H7 (cell line): ENCODE measurements around the gene OR2S2. TPM values are rescaled to one million over a fixed set of nuclear protein-coding genes. Genes with fewer than 3 reads are reported as not detected.

Experiments used
- DNase-seq: peaks from one replicate; pipeline ENCODE4 v3.0.0; 2012
- H3K27me3 ChIP-seq: 2 replicates; pipeline ENCODE4 v1.6.0; 2011; ENCODE audit warnings: mild to moderate bottlenecking, low read length; ENCODE audit not compliant: control insufficient read depth, insufficient read depth
- H3K36me3 ChIP-seq: replicated peaks from 2 replicates; pipeline ENCODE4 v1.5.1; 2011; ENCODE audit warnings: low read length; ENCODE audit not compliant: control insufficient read depth, insufficient read depth
- H3K4me3 ChIP-seq: 2 replicates; pipeline ENCODE4 v1.5.1; 2011; ENCODE audit warnings: low read depth, mild to moderate bottlenecking, control low read depth, low read length, moderate library complexity; ENCODE audit not compliant: insufficient read depth
- total RNA-seq: library from RNA; depleted of rRNA; stranded (reverse); fragments of >200 nt; shearing (Covaris generic); gene quantifications from 2 replicates; pipeline ENCODE4 v1.2.3, GENCODE V29; 2014

Gene OR2S2
- total RNA-seq, 1 experiment from 2014 or later, result not detected

DNA sequence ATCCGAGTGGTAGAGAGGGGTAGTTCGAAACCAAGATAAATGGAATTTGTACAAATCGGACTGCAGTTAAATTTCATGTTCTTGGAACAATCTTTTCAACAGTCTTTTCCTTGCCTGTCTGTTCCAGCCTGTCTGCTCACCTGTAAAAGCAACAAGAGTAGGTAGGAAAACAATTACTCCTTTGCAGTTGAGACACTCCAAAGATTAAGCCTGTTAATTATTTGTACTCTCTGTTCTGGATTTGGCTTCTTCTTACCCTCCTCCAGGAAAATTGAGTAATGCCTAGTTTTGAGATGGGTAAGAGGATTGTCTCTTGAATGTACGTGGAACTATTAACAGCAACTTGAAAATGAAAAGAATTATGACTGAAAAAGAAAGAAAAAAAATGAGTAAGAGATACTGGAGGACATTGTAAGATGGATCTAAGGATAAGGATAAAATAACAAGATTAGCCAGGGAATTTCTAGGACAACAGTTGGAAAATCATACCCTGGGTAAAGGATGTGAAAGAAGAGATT, 24.3 kb downstream of the OR2S2 start:
- Histone ChIP-seq H3K4me3 (no peak overlapping the region), H3K27me3 (no peaks in the 10 kb centered on the region)
- no peak for DNase-seq

GRCh38 chr9:35932735-35933134, 25.2 kb downstream of the OR2S2 start:
- DNase-seq, result no peak

More for the DNA sequence above, 24.3 kb downstream of the OR2S2 start:
- no peaks in the 10 kb centered on the region for H3K36me3 ChIP-seq

GRCh38 chr9:35930989-35931388, 27.0 kb downstream of the OR2S2 start:
- no peaks in the 10 kb centered on the region for H3K27me3 ChIP-seq
- no peak for DNase-seq
- no peaks in the 10 kb centered on the region for H3K36me3 ChIP-seq
- no peak overlapping the region for H3K4me3 ChIP-seq

More at GRCh38 chr9:35932735-35933134, 25.2 kb downstream of the OR2S2 start:
- no peaks in the 10 kb centered on the region for H3K36me3 ChIP-seq
- no peak overlapping the region for H3K4me3 ChIP-seq
- no peaks in the 10 kb centered on the region for H3K27me3 ChIP-seq

- H3K4me3 ChIP-seq, result no peak overlapping the region
- no peaks in the 10 kb centered on the region for H3K36me3 ChIP-seq
- no peaks in the 10 kb centered on the region for H3K27me3 ChIP-seq
- DNase-seq, result no peak
These were observed 27.4 kb downstream of the OR2S2 start for GRCh38 chr9:35930521-35930920.

- Histone ChIP-seq H3K36me3 (no peaks in the 10 kb centered on the region), H3K27me3 (no peaks in the 10 kb centered on the region), H3K4me3 (no peak overlapping the region)
- DNase-seq, result no peak
These were observed 28.6 kb downstream of the OR2S2 start for GRCh38 chr9:35929453-35929718.

DNA sequence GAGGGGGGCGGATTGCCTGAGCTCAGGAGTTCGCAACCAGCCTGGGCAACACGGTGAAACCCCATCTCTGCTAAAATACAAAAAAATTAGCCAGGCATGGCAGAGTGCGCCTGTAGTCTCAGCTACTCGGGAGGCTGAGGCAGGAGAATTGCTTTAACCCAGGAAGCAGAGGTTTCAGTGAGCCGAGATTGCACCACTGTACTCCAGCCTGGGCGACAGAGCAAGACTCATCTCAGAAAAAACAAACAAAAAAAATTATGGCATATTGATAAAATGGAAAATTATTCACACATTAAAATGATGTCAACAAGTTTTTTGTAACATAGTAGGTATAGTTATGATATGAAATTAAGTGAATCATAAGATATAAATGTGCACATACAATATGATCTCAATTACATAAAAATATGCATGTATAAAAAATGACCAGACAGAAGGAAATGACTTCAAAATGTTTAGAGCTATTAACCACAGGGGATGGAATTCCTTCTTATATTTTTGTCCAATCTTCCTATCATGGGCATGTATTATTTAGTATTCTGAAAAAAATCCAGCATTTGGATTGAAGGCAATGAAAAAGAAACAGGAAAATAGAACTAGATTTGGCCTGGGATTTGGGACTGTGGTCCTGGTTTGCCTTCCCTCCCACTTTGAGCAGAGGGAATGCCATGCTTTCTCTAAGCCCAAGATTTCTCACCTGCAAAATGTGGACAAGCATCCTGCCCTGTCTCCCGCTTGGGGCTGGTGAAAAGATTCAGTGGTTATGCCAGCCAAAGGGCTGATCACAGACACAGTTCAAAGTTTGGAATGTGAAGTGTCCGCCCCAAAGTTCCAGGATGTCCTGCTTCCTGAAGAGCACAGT, 29.1 kb downstream of the OR2S2 start:
- no peak for DNase-seq
- Histone ChIP-seq H3K27me3 (no peaks in the 10 kb centered on the region), H3K36me3 (no peaks in the 10 kb centered on the region), H3K4me3 (no peak overlapping the region)

- H3K27me3 ChIP-seq, result no peaks in the 10 kb centered on the region
- no peak overlapping the region for H3K4me3 ChIP-seq
- no peak for DNase-seq
- no peaks in the 10 kb centered on the region for H3K36me3 ChIP-seq
These were observed 33.8 kb downstream of the OR2S2 start for GRCh38 chr9:35923927-35924763.

DNA sequence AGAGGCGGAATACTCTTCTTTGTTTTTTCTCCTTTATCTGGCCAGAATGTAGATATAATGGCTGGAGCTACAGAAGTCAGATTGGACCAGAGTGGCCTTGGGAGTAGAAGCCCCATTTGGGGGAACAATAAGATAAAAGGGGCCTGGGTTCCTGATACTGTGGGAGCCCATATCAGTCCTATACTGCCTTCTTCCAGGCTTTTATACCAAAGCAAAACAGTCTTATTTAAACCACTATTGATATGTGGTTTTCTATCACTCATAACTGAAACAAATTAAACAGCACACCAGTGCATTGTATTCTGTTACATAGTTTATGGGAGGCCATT, 34.4 kb downstream of the OR2S2 start:
- no peak overlapping the region for H3K4me3 ChIP-seq
- no peaks in the 10 kb centered on the region for H3K27me3 ChIP-seq
- no peaks in the 10 kb centered on the region for H3K36me3 ChIP-seq
- DNase-seq, result no peak

DNA sequence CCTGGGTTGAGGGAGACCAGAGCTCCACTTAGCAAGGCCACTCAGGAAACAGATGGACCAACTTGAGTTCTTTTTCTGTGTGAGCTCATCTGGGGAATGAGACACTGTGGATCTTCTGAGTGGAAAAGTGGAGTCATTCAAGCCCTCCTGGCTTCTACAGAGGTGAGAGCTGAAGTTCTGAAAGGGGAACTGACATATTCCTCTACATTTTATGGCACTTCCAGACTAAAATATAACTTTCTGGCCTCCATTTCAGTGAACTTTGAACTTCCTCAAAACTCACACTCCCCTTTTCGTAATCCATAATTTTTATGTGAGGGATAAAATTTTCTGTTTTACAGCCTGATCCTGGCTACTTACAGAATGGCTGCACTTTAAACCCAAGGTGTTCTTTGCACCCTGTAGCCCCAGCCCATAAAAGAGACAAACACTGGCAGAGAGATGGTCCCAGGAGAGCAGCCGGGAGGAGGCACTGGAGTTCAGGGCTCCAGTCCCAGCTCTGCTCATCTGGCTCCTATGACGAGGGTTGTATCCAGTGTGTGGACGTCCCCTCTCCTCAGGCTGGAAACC, 37.8 kb downstream of the OR2S2 start:
- DNase-seq, result peak; percentile 9
- Histone ChIP-seq H3K27me3 (no peaks in the 10 kb centered on the region), H3K36me3 (no peaks in the 10 kb centered on the region), H3K4me3 (no peak overlapping the region)

DNA sequence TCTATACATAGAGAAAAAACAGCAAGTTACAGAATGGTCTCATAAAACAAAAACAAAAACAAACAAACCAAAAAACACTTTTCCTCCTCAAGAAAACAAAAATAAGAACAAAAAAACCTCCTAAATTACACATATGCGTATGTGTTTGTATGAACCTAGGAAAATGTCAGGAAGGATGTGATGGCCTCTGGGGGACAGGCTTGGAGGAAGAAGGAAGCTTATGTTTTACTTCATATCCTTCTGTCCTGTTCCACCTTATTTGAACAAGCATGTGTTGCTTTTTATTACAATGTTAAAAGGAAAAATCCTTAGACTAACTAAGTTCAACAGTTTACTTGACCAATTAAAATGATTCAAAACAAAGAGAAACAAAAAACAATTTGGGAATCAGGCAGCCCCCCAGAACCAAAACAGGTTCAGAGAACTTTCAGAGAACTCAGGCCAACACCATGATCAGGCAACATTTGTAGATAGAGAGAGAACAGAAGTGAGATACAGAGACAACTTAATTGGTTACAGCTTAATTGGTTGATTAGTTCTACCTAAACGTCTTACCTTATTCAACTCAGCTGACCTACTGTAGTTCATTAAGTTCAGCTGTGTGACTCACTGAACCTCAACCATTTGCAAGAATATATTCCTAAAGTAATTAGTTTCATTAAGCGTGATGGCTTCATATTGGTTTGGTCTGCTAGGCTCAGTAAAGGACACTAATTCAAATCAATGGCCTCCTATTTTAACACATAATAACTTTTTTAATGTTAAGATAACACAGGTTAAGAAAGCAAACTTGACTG, 38.5 kb downstream of the OR2S2 start:
- Histone ChIP-seq H3K4me3 (no peak overlapping the region), H3K36me3 (no peaks in the 10 kb centered on the region), H3K27me3 (no peaks in the 10 kb centered on the region)
- DNase-seq, result no peak

DNA sequence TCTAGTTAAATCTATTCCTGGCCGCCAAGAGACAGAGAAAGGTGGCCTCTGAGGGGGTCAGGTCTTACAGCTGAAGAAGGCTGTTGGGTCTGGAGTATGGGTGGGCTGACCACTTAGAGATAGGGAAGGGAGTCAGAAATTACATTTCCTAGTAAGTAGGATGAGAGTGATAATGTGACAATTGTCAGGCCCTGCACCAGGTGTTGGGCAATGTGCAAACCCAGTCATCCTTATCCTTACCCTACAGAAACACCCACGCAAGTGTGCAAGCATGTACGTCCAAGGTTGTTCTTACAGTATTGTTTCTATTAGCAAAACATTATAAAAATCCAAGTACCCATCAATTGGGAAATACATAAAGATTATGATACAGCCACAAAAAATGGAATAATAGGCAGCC, 39.2 kb downstream of the OR2S2 start:
- Histone ChIP-seq H3K27me3 (no peaks in the 10 kb centered on the region), H3K36me3 (no peaks in the 10 kb centered on the region), H3K4me3 (no peak overlapping the region)
- DNase-seq, result no peak

- DNase-seq, result peak; percentile 19
- H3K27me3 ChIP-seq, result no peaks in the 10 kb centered on the region
These were observed 40.7 kb downstream of the OR2S2 start for GRCh38 chr9:35917261-35917660.

GRCh38 chr9:35915681-35916294, 42.2 kb downstream of the OR2S2 start:
- peak; percentile 42 for DNase-seq

More at GRCh38 chr9:35917261-35917660, 40.7 kb downstream of the OR2S2 start:
- no peaks in the 10 kb centered on the region for H3K36me3 ChIP-seq
- H3K4me3 ChIP-seq, result no peak overlapping the region

GRCh38 chr9:35914301-35914807, 43.6 kb downstream of the OR2S2 start:
- H3K36me3 ChIP-seq, result no peaks in the 10 kb centered on the region
- no peaks in the 10 kb centered on the region for H3K27me3 ChIP-seq
- H3K4me3 ChIP-seq, result no peak overlapping the region
- DNase-seq, result peak; percentile 52

More at GRCh38 chr9:35915681-35916294, 42.2 kb downstream of the OR2S2 start:
- Histone ChIP-seq H3K36me3 (no peaks in the 10 kb centered on the region), H3K27me3 (no peaks in the 10 kb centered on the region), H3K4me3 (no peak overlapping the region)
